HUDEP-2 (cell line): Measurements from ENCODE around the gene LRFN5.

ENCODE experiments used
- DNase-seq, 76 experiments: peaks; one replicate each; lab custom pipeline; 2025; ENCODE audit not compliant: unreplicated experiment in 76 of 76; lab: John Stamatoyannopoulos, UW

Gene LRFN5

DNA sequence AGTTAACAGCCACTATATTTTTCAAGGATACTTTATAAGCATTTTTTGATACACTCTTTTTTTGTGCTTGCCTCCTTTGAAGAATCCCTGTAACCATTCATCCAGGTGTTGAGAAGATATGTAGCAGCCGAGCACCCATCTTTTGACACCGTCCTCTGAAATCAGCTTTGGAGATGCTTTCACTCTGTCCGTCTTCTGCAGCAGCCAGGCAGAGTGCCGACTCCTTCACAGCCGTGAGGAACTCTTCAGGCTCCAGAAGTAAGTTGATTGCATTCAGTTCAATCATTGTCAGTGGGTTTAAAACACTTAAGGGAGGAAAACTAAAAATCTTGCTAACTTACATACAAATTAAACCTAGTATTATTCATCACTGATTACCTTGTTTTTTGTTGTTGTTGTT, 160.1 kb downstream of the LRFN5 start:
- no peak for DNase-seq

DNA sequence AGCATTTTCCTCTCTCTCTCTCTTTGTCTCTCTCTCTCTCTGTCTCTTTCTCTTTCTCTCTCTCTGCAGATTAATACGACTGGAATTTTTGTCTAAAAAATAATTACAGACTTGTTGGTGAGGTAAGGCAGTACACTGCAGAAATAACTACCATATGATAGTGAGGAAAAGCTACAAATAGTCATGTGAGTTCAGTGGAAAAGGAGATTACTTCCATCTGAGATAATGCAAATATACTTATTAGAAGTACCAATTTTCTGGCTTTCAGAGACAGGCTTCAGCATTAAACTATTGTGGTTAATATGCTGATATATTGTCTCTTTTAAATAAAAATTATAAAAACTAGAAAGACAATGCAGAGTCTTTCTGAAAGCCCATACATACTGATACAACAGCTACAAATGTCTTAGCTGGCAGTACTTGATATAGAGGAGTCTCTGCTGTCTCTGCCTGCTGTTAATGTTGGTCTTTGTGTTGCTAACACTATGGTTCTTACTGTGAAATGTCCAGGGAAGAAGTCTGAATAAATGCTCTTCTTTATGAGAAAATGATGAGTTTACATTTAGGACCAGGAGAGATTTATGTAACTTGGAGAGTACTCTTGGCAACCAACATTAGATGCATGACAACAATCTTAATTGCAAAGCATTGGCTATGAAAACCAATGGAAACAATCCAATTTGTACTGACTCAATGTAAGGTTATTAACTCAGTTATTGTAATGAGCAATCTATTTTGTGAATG, 167.0 kb downstream of the LRFN5 start:
- DNase-seq: no peak

DNA sequence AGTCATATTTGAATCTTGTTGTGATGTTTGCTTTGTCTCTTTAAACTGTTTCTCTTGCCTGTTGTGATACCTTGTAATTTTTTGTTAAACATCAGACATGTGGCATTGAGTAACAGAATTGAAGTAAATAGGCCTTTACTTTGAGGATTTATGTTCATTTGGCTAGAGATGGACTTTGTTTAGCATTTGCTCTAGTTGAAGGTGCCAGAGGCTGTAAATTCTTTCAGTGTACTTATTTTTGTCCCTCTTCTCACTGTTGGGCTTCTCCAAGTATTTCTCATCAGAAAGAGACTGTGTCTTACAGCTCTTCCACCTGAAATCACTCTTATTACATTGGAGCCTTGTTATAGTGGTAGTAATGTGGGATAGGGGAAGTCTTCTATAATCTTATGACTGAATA, 175.8 kb downstream of the LRFN5 start:
- no peak for DNase-seq

DNA sequence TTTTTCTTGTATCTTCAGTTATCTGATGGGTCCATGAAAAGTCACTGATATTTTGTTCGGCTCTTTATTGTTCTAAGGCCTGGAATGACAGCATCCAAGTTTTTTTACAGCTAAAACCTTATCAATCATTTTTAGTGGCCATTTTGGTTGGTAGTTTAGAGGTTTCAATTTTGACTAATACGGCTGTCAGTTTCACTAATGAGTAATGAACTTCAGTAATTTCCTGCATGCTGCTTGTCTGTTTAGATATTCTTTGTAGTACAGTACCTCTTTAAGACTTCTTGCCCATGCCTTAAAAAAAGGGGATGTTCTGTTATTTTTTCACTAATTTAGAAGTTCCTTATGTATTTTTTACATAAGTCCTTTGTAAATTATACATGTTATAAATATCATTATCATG, 176.7 kb downstream of the LRFN5 start:
- no peak for DNase-seq

DNA sequence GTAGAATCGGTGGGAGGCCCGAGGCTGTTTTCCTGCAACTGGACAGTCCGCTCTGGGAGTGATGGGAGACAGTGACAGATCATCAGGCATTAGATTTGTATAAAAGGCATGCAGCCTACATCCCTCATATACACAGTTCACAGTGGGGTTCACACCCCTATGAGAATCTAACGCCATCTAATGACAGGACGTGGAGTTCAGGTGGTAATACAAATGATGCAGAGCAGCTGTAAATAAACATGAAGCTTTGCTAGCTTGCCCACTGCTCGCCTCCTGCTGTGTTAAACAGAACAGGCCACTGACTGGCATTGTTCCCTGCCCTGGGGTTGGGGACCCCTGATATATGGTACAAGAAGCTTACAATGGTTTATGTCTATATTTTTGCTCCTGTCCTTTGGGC, 179.0 kb downstream of the LRFN5 start:
- DNase-seq: no peak

DNA sequence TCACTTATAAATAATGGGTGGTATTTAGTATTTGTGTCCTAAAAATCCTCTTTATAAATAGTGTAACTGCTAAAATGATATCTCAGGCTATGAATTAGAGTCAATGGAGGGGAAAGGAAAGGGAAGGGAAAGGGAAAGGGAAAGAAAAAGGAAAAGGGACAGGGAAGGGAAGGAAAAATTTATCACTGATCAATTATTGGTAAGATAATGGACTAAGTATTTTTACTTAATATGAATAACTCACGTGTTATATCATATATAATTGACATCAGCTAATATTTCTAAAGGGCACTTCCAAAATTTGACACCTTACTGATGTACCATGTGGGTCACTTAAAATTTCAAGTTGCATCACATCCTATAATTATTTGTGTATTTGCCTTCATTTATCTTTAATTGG, 193.1 kb downstream of the LRFN5 start:
- no peak for DNase-seq

DNA sequence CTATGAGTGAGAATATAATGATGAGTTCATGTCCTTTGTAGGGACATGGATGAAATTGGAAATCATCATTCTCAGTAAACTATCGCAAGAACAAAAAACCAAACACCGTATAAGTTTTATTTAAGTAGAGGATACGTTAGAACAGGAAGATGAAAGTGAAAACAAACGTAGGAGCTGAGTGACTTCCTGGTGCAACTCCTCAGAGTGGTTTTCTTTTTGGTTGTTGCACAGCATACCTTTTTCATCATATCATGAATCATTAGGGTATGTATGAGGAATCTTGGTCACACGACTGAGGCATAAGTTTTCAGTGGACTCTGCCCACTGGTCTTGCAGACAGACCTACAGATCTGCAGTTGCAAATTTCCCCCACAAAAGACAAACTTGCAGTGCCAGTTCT, 199.0 kb downstream of the LRFN5 start:
- no peak for DNase-seq

DNA sequence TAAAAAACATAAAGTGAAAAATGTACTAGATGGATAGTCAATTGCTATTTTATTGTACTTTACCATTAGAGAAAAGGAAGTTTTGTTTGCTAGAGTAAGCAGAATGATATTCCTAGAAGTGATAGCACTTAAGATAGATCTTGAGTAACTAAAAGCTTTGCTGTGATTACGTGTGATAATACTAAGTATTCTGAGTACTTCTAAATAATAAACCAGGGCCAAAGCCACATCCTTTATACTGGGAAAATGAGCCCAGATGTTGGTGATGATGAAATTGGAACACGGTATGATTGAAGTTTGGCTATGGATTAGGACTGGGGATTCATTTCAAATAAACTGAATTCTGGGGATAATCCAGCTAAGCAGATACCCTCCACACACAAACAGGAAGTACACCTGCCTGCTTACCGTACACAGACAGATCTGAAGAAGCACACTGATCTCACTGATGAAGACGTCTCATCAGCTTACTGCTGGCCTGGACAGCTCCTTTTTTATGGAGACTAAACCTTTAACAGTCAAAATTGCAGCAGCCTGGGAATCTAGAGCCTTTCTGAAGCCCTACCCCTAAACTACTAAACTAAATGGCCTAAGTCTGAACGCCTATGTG, 199.8 kb downstream of the LRFN5 start:
- no peak for DNase-seq

DNA sequence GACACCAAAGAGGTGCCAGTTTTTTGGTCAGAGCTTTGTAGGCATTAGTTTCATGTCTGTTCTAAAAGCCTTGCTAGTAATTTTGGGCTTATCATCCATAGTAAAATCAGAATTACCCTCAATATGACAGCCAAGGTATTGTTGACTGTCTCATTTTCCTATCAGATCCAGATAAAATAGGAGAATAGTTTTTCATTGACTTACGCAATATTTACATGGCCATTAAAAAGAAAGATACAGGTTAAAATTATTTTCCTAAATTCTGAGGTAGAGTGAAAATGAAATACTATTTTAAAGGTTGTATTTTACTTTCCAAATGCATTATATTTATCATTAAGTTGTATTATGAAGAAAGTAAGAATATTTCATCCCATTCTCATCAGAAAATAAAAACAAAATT, 203.7 kb downstream of the LRFN5 start:
- DNase-seq: no peak

DNA sequence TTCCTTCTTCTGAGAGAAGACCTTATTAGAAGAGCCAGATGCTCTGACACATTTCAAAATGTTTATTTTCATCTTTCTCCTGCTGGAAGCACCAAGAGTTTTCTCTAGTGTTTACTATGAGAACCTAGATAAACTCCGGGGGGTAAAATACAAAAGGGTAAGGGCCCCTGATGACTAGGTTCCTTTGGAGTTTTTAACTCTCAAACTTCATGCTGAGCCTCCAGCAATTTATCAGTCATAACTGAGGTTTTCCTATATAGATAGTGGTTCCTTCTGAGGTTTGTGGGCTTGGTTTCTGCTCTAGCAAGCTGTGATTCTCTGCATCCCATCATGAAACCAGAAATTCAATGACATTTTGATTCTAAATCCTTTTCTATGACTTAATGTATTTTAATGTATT, 210.9 kb downstream of the LRFN5 start:
- DNase-seq: no peak

DNA sequence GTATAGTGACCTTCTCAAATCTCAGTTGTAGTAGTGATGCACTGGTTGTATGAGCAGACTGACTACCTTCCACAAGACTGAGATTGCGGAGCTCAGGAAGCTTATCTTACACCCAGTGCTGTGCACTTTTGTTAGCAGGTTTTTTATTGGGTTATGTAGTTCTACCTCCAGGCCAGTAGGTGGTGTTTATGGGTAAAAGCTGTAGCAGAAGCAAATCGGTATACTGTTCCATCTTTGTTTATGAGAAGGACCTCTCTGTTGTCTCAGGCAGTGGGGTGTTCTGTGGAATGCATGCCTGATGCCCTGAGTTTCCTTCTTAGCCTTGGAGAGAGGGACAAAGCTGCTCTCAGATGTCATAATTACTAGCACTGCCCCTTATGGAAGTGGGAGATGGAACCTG, 217.8 kb downstream of the LRFN5 start:
- no peak for DNase-seq

DNA sequence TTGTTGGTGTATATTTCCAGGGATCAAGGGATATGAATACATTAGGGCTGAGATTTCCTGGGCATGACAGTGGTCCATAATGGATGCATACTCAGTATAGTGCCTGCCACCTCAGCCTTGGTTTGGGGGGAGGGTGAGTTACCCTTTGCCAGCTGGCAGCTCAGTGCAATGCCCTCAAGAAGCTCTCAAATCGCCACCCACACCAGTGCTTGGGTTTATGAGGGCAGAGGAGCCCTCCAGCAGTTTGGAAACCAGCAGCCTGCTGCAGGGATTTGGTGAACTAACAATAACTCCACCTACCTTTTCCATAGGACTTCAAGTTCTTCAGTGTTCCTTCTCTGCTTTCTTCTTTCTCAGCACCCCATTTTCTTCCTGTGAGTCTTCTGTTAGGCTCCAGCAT, 218.9 kb downstream of the LRFN5 start:
- no peak for DNase-seq

DNA sequence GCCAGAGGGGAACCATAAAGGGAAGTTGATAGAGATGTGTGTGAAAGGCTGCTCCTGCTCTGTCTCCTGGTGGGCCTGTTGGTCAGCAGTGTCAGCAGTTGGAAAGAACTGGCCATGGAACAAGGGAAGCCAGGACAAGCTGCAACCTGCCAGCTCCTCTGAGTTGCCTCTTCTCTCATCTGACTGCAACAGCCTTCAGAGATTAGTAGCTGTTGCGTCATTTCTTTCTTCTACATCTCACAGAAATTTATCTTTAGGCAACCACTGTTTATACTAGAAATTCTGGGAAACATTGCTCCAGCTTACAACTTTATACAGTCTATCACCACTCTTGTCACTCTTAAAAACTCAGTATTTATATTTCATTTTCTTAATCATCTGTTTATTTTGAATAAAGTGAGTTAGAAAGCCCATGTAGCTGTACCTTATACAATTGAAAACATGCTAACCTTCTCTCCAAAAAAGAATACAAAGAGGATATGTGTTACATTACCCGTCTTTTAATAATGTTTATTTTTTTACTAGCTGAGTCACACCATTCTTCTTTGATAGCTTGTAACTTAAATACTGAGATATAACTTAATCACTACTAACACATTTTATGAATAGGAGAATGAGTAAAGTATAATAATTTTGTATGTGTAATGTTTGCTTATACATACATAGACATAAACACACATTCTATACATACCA, 224.2 kb downstream of the LRFN5 start:
- no peak for DNase-seq

DNA sequence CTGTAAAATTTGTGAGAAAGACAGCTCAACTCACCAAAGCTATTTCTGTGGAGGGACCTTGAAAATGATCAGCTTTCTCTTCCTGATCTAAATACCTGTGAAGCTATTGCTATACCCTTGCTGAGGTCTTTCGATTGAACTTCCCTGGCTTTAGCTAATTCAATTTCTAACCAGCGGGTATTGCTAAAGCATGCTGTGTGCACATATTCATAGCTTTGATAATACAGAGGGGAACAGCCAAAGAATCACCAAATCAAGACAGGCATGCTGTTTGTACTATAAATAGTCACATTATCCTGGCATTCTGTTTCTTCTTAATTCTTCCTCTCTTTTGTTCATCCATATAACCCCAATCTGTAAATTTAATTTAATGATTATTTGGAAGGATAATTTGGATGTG, 233.0 kb downstream of the LRFN5 start:
- DNase-seq: no peak

DNA sequence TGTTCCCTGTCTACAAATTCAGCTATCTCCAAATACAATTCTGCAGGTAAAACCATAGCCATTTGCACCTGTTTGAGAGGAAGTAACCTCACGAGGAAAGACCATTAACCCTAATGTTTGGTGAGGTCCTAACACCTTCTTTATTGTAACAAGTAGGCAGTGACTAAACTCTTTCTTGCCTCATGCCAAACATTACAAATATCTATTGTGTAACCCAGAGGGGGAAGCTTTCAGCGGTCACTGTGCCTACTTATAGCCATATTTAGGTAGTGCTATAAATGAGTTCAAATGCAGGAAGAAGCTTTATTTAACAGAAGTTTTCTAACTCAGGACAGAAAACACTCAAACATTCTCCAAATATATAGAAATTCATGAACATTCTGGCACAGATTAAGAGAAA, 252.7 kb downstream of the LRFN5 start:
- DNase-seq: no peak

DNA sequence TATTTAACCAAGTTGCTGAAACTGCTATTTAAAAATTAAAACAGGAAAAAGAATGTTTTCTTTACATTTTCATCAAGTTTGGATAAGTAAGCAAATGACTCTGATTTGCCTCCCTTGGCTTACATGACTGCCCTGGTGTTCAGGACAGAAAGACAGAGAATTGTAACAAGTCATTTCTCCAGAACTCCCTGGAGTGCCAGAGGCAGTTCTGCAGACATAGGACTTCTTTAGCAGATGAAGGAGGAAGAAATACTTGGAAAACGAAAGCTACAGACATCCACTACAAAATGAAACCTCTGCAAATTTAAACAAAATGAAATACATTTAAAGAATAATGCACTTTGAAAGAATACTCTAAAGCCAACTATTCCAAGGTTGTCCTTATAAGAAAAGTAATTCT, 253.9 kb downstream of the LRFN5 start:
- DNase-seq: no peak

DNA sequence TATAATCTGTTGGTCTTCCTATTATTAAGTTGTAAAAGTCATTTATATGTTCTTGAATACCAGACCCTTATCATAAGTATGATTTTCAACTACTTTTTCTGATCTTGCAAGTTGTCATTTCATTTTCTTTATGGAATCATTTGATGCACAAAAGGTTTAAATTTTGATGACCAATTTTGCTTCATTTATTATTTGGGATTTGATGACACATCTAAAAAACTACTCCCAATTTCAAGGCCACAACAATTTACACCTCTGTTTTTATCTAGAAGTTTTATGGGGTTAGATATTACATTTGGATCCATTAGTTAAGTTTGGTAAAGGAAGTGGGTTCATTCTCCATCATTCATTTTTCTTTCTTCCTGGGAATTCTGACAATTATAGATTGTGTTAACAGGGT, 259.2 kb downstream of the LRFN5 start:
- DNase-seq: no peak

DNA sequence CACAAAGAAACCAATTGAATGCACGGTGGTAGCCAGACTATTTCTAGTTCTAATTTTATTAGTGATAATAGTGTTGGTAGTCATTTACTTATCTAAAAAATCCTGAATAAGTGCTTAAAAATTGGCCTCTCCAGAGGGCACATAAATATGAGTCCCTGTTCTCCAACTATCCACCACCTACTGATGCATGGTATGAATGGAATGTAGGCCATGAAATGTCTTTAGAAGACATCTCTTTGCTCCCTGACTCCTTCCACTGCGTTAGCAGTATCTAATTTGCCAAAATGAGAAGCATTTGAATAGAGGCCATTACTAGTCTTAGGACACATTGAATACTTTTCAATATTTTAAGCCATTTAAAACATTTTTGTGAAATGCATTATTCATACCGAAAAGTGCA, 261.7 kb downstream of the LRFN5 start:
- DNase-seq: no peak

DNA sequence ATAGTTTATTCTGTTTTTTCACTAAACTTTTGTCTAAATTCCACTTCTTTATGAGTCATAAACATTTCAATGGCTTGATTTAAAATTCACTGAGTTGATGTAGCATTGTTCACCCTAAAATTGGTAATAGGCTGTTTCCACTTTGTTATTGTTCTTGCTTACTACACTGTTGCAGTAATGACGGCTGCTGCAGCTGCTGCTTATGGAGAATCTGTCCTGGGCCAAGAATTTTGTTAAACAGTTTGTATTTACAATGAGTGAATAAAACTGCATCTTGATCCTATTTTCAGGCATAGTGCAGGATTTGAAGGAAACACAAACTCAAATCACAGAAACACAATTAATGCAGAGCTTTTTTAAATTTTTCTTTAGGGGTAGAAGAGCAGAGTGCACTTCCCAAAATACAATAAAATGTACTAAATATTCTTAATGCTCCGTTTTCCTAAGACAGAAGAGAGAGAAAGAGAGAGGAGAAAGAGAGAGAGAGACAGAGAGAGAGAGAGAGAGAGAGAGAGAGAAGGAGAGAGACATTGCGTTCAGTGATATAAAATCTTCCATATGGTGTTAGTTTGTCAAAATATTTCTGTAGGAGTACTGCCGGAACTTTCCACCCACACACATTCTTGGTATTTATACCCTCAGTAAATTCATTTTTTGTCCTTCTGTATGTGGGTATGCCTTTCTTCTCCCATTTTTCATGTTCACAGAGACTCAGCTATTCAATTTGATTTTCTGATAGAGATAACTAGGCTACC, 266.4 kb downstream of the LRFN5 start:
- no peak for DNase-seq

DNA sequence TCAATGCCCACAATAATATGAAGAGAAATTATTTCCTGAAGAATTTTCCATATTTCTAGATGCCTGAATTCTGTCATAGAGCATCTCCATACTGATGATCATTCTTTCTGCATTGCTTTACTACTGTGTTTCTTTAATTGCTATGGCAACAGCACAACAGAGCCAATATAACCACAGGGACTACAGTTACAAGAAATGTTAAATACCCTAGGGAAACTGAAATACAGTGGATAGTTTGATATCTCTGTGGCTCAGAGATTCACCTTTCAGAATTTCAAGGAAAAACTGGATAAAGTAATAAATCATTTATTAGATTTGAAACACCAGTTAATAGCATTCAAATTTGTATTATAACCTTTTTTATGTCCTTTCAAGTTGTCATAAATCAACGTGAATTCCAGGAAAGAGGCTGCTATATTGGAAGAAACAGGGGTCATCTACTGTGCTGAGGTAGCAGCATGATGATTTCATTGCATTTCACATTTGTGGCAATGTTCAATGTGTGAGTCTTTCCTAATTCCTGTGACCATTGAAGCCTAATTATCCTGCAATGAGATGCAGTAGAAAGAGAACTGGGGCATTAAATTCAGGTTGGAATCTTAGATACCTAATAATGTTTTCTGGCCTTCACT, 267.1 kb downstream of the LRFN5 start:
- DNase-seq: no peak

DNA sequence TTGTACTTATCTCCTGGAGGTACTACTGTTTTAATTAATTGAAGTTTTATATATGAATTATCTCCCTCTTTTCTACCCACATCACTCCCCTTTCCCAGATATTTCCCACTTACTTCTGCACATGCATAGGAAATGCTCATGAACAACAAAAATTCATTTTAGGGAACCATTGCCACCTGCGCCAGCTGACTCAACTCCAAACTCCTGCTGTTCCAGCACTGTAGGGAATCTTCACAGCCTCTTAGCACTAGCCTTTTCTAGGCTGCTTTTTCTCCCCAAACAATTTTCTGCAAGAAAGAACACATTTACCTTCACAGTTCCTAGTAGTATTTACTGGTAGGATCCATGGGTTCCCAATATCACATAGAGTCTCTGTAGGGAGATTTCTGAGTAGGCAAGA, 268.4 kb downstream of the LRFN5 start:
- no peak for DNase-seq
